GM21367 (cell line): ENCODE results near the gene ETNK2.

Experiments used
- ATAC-seq: cut with Tn5 transposase; IDR thresholded peaks from one replicate; pipeline ENCODE4 v1.9.1; 2021; ENCODE audit not compliant: unreplicated experiment

ETNK2 gene, protein sequence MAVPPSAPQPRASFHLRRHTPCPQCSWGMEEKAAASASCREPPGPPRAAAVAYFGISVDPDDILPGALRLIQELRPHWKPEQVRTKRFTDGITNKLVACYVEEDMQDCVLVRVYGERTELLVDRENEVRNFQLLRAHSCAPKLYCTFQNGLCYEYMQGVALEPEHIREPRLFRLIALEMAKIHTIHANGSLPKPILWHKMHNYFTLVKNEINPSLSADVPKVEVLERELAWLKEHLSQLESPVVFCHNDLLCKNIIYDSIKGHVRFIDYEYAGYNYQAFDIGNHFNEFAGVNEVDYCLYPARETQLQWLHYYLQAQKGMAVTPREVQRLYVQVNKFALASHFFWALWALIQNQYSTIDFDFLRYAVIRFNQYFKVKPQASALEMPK

DNA sequence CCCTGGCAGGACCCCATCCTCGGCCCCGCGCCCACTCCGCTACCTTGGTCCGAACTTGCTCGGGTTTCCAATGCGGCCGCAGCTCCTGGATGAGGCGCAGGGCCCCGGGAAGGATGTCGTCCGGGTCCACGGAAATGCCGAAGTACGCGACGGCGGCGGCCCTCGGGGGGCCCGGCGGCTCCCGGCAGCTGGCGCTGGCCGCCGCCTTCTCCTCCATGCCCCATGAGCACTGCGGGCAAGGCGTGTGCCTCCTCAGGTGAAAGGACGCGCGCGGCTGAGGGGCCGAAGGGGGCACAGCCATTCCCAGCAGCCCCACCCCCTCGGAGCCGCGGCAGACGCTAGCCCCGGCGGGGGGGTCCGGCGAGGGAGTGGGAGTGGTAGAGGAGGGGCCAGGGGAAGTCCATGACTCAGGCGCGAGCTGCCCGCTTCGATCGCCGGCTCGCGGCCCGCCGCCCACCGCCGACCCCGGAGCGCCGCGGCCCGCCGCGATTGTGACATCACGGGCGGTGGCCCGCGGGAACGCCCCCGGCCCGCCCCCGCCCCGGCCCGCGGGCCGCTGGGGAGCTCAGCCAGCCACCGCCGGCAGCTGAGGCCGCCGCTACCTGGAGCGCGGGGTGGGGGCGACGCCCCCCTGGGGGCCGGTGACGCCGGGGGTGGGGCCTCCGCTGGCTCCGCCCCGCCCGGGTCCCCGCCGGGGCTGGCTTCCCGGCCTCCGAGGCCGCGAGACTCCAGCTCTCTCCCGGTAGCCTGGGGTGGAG is at the start of gene ETNK2:
Gene ETNK2 (minus strand): TSS at position 493 of the 758 bp plus-strand sequence. CDS start 192 bp downstream, at position 301.
- ATAC-seq, result no peak

DNA sequence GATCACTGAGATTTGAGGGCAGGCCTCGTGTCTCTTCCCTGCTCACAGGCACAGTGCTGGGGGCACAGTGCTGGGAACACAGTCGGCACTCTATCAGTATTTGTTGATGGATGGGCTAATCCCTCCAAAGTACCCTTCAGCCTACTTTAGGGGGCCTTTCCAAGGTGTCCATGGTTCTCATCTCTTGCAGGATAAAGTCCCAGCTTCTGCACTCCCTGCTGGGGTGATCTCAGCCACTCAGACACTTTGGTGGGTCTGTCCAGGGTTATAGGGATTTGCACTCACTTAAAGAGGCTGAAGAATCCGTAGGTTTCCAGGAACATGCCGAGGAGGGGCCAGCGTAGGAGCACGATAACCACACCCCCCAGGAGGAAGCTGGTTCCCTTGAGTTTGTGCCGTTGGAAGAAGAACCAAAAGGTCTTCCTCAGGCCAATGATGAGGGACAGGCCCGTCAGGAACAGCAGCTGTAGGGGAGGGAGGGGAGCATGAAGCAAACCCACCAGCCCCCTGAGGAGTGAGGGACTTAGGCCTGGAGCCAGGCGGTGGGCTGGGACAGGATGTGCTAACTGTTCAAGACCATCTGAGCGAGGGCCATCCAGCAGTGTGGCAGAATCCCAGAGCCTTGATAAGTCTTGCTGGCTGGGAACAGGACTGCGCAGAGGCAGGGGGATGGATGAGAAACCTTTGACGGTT is 49.6 kb upstream of the ETNK2 start:
- no peak for ATAC-seq

DNA sequence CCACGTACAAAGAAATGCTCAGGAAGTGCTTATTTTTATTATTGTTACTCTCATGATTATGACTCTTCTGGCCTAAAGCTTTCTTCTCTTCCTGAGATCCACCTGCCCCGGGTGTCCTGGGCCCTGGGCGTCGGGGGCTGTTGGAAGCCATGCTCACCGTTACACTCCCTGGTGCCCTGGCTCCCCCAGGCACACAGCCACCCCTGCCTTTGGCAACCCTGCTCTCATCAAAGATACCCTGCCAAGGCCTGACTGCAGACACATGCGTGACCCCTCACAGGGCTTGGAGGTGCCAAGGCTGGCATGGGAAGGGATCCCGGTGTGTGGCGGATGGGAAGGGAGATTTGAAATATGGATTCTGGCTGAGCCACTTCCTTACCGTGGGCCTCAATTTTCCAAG is 47.7 kb upstream of the ETNK2 start:
- no peak for ATAC-seq

DNA sequence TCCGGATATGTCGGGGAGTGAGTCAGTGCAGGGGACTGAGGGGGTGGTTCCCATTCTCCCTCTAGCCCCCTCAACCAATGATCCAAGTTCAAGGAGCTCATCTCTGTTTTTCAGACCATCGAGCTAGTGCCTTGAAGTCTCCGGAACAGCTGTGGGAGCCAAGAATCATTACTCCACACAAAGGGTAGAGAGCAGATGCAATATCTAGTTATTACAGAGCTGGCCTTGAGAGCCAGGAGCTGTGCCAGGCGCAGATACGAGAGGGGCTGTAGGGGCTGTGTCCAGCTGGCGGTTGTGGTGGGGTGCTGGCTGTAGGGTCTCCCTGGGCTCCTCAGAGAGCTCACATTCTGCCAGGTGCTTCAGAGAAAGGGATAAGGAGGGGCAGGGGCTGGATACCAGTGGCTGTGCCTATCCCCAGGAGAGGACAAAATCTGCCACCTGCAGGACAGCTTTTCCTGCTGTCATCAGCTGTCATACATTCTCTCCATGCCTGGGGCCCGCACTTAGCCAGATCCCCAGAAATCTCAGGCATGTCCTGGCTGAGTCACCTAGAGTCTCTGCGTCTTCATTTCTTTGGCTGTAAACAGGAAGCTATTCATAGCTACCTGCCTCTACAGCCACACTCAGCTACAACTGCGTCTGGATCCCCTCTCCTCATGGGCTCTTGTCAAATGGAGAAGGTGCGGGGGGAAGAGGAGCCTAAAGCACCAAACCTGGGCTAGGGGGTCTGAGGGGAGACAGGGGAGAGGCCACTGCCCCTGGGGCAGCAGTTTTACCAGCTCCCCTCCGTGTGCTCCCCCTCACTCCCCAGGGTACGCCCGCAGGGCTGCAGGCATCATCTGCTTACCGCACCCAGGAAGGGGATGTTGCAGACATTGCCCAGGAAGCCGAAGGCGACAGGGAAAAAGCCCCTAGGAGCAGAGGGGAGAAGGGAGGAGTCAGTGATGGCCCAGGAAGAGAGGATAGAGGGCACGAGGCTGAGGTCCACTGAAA is 46.8 kb upstream of the ETNK2 start:
- no peak for ATAC-seq

DNA sequence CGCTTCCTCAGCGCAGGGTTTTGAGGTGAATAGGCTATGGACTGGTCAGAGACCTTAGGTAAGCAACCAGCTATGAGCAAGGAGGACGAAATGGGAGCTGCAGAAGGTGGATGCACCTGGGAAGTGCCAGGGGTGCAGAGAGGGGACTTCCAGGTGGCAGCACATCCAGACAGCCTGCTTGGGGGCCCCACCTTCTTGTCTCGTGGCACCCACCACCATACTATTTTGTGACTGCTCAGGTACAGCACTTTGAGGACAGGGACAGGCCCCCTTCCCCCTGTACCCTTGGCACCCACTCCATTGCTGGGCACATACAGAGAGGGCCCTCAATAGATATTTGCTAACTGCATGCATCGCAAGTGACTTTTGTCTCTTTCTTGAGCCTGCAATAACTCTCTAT is 45.2 kb upstream of the ETNK2 start:
- no peak for ATAC-seq

DNA sequence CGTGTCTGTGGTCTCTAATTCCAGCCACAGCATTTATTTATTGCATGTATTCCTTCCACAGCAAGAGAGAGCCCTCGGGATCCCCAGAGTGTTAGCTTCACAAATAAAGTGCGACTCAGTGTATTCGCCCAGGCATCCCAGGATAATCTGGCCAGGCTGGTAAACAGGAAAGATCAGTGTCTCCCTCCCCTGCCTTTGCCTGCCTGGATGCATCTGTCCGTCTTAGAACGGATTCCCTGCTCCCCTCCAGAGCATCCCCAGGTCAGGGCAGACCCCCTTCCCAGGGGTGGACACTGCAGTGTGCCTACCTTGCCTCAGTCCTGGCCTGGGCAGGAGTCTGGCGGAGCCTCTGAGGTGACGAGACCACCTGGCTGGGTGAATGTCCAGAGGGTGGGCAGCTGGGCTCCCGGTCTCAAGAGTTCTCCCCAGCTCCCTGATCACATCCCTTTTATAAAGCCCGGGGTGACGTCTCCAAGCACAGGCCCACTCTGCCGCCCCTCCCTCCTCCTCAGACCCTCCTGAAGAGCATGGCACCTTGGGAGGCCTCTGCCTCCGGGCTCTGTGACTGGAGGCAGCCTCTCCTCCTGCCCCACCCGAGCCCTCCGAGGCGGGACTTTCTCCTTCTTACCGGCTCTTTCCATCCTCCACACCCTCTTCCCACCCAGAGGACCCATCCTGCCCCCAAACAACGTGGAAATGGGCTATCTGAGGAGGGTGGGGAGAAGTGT is 44.4 kb upstream of the ETNK2 start, which contains the start of gene KISS1:
Gene KISS1 (minus strand): TSS at position 424 of the 728 bp plus-strand sequence. CDS start 3,615 bp downstream, outside the sequence.
- no peak for ATAC-seq

DNA sequence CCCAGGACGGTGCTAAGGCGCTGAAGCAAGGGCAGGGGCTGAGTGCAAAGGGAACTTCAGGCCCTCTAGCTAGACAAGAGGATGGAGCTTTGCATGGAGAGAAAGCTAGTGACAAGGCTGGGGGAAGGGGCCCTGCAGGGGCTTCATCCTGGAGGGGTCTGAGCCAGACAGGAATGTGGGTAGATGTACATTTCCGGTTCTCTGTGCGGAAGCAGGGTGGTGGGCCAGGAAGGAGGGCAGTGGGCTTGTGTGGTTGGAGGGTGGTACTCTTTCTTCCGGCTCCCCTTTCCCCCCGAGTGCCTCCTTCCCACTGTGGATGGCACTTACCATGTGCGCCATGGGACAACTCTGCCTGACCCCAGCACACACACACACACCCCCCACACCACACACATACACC is 42.9 kb upstream of the ETNK2 start:
- ATAC-seq, result no peak

DNA sequence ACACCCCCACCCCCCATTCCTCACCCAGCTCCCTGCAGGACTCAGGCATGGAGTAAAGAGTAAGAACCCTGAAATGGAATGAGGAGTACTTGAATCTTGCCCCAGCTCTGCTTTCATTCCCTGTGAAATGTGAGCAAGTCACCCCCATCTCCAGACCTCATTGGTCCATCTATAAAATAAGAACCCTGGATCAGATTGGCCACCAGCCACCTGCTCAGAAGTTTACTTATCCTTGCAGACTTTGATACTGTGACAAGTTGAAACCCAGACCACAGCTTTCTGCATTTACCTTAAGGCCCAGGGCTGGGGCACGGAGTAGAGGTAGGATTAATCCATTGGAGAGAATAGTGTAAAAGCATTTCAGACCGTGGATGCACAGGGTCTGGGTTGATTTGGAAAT is 42.2 kb upstream of the ETNK2 start:
- no peak for ATAC-seq

DNA sequence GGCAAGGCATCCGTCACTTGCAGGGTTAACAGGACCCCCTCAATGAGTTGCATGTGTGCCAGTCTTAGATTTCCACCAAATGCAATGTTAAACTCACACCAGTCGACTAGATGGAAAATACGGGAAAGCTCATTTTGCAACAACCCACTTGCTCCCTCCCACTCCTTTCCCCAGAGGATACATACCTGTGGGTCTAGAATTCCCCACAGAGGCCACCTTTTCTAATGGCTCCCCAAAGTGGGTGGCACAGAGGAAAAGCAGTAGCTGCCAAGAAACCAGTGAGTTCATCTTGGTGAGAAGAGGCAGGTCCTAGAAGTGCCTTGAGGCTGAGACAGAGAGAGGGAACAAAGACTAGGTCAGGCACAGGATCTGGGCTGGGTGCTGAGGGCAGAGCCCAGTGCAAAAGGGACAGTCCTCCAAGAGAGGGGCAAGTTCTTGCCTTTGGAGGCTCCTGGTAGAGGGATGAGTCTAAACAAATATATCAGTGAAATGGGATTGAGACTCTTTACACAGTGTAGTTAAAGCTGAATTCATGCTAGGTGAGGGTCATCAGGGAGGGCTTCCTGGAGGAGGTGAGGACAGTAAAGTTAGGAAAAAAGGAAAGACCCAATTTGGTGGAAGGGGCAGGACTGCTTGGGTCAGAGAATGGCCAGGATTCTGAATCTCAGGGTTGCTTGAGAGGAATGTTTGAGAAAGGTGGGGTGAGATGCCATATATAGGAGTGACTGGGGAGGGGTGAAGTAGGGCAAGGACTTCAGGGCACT is 40.9 kb upstream of the ETNK2 start:
- ATAC-seq, result no peak

DNA sequence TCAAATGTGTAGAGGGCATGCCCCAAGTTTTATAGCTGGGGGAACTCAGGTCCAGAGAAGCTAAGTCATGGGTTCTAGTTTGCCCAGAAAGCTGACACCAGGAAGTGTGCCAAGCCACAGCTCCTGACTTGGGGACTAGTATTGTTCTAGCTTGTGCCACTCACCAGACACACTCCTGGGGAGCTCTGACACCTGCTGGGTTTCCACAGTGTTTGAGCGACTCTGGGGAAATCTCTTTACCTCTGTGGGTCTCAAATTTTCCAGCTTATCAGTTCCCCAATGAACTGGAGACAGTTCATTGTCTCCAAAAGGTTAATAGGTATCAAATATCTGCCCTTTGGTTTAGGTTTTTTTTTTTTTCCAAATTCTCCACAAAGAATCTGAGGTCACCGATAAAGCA is 40.2 kb upstream of the ETNK2 start:
- no peak for ATAC-seq

DNA sequence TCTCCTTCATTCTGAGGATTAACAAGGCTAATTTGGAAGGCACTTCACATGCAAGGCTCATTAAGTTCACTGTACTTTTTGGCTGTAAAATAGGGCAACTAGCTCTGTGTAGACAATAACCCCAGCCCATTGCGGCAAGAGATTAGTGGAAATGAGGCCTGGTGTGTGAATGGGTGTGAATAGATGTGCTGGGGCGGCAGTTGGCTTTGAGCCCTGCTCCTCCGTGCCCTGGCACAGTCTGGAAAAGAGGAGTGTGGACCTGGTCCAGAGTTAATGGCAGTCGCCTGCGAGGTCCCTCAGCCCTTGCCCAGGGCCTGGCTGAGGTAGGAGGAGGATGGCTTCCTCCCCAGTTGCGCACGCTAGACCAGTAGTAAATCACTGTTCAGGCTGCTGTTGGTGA is 39.6 kb upstream of the ETNK2 start:
- no peak for ATAC-seq

DNA sequence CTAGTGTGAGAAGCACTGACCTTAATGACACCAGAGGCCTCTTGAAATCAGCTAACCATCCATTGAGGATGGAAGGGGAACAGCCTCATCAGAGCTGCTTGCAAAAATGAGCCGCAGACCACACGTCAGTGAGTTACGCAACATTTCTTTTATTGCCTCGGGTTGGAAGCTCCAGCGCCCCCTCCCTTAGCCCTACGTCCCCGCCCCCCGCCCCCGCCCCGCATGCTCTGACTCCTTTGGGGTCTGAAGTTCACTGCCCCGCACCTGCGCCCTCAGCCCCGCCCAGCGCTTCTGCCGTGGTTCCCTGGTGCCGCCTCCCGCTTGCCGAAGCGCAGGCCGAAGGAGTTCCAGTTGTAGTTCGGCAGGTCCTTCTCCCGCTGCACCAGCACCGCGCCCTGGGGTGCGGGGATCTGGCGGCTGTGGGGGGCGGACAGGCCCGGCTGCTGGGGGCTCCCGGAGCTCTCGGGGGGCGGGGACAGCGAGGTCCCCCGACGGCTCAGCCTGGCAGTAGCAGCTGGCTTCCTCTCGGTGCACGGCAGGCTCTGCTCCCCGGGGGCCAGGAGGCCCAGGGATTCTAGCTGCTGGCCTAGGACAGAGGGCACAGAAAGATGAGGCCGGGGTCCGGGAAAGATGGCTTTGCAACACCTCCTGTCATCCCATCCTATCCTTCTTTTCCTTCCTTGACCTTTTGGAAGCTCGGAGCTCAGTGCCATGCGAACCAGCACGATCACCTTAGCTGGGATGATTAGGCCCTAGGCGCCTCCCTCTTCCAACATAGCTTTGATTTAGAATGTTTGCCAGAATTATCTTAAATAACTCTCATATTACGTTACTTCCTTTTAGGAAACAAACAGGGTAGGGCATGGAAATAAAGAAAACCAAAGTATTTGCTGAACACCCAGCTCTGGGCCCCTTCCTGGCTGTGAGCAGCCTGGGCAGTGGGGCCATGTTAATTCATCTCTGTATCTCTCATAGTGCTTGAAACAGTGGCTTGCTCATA is 38.7 kb upstream of the ETNK2 start:
- ATAC-seq, result no peak

DNA sequence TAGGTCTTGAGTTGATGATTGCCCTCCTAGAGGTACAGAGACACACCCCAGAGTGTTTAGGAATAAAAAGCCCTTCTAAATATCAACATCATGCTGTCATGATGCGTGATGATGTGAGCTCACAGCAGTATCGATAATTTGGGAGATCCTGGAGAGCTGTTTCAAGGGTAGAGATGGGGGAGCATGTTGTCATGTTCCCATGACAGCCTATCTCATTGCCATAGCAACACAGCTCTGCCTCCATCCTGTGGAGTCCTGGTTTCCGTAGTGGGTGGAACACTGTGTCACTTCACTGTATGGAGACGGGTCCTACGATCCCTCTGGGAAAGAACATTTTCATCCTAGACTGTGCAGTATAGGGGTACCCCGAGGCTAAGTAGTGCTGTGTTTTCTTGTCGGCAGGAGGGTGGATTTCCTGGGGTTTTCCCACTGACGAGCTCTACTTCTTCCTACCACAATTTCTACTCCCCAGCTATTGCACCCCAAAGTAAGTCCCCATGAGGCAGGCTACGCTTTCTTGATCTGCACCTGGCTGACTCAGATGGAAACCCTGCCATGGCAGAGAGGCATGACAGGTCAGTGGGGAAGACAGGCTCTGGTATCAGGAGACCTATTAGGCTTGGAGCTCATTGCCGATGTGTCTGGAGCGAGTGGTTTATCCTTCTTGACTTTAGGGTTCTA is 37.3 kb upstream of the ETNK2 start:
- no peak for ATAC-seq

DNA sequence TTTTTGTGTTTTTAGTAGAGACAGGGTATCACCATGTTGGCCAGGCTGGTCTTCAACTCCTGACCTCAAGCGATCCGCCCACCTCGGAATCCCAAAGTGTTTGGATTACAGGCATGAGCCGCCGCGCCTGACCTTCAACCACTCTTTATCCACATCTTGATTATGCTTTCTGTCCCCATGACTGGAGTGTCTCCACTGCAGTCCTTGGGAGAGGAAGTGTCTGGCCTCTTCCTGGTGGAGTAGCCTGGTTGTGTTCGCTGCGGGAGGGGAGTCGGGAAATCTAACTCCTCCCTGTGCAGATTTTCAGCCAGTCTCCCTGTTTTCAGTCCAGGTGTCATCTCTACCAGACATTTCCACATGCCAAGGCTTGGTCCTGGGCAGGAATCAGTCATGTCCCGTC is 34.8 kb upstream of the ETNK2 start:
- ATAC-seq, result no peak

DNA sequence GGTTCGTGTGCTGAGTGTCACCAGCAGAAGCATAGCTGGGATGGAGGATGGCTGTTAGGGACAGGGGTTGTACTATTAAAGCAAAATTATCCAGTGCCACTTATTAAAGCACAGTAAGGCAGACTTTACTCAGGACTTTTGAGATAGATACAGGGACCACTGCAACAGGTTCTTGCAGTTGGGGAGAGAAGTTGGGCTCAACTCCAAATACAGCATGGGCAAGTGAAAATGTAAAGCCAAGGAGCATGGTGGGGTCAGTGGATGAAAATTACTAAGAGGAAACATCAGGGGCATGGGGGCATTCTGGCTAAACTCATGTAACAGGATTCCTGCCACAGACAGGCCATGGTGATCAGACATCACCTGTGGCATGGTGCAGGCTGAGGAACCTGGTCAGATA is 29.3 kb upstream of the ETNK2 start:
- ATAC-seq, result no peak

DNA sequence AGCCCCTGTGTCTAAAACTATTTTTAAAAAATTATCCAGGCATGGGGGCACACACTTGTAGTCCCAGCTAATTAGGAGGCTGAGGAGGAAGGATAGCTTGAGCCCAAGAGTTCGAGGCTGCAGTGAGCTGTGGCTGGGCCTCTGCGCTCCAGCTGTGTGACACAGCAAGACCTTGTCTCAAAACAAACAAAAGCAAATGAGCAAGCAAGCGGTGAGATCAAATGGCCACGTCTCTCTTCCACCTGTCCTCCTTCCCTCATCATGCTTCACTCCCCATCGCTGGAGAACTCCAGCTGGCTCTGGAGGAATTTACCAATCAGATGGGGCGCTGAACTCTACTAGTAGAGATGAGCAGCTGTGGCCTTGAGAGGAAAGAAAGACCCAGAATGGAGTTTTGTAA is 28.3 kb upstream of the ETNK2 start:
- ATAC-seq, result no peak
